GM21381 (cell line): ENCODE measurements around the gene OVOL1.

Source experiments
- ATAC-seq: cut with Tn5 transposase; IDR thresholded peaks from one replicate; pipeline ENCODE4 v1.9.1; 2021; ENCODE audit warnings: mild to moderate bottlenecking, moderate library complexity; ENCODE audit not compliant: unreplicated experiment

OVOL1 gene

GRCh38 chr11:65790902-65791650 is 4.2 kb downstream of the OVOL1 start:
- no peak for ATAC-seq

GRCh38 chr11:65791719-65792213 is 4.9 kb downstream of the OVOL1 start:
- no peak for ATAC-seq

DNA sequence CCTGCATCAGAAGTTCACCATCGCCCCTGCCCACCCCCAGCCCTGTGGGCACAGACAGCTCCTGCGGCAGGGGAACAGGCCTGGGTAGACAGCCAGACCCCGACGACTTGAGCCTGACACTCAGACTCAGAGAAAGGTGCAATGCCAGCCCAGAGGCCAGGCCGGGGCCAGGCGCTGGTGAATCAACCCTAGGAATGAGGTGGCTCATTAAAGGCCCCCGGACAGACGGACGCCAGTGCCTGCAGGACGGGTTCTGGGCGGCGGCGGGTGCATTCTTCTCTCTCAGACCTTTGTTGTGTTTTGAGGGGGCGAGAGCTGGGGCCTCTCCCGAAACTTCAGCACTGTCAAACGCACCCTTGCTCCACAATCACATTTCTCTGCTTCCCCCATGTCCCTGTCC is 5.6 kb downstream of the OVOL1 start:
- ATAC-seq = no peak

GRCh38 chr11:65793144-65793581 is 6.3 kb downstream of the OVOL1 start:
- no peak for ATAC-seq

DNA sequence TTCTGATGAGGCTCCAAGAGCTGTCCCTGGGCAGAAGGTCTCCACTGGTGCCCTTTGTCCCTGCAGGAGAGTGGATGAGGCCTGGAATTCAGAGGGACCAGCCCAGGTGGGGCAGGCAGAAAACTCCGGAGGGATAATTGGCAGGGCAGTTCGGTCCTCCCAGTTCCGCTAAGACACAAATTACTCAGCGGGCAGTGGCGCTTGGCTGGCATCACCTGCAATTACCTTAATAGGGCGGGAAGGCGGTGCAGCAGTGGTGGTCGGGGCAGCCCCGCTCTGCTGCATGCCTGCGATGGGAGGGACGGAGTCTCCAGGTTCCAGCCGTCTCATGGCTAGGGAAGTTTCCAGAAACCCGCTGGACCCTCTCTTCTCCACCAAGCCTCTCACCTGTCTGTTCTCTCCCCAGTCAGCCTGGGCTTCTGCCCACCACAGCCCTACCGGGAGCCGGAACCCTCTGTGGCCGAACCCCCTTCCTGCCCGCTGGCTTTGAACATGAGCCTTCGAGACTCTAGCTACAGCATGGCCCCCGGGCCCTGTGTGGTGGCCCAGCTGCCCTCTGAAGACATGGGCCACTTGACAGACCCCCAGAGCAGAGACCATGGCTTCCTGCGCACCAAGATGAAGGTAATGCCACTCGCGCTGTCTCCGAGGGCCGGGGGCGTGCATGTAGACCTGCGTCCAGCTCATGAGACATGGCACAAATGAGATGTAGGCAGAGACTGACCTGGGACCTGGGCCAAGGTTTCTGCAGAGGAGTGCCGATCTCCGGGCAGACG is 7.0 kb downstream of the OVOL1 start:
- no peak for ATAC-seq

DNA sequence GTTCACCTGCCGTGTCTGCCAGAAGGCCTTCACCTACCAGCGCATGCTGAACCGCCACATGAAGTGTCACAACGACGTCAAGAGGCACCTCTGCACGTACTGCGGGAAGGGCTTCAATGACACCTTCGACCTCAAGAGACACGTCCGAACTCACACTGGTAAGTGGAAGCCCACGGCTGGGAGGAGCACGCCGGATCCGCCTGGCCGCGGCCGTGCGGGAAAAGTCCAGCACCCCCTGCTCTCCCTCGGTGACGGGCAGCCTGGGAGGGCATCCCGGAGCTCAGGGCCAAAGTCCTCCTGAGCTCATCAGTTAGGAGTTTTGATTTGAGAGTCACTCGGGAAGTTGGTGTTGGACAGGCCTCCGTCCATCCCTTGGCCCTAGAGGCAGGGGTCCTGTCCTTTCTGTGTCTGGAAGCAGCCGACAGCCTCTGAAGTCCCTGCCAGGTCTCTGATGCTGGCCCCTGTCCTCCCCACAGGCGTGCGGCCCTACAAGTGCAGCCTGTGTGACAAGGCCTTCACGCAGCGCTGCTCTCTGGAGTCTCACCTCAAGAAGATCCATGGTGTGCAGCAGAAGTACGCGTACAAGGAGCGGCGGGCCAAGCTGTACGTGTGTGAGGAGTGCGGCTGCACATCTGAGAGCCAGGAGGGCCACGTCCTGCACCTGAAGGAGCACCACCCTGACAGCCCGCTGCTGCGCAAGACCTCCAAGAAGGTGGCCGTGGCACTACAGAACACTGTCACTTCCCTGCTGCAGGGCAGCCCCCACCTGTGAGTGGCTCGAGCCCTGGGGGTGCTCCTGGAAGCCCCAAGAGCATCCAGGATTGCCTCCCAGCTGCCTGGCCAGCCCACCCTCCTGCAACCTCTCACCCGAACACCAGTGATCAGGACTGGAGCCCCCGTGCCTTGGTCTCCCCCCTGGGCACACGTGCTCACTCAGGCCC is 8.0 kb downstream of the OVOL1 start:
- ATAC-seq = no peak

DNA sequence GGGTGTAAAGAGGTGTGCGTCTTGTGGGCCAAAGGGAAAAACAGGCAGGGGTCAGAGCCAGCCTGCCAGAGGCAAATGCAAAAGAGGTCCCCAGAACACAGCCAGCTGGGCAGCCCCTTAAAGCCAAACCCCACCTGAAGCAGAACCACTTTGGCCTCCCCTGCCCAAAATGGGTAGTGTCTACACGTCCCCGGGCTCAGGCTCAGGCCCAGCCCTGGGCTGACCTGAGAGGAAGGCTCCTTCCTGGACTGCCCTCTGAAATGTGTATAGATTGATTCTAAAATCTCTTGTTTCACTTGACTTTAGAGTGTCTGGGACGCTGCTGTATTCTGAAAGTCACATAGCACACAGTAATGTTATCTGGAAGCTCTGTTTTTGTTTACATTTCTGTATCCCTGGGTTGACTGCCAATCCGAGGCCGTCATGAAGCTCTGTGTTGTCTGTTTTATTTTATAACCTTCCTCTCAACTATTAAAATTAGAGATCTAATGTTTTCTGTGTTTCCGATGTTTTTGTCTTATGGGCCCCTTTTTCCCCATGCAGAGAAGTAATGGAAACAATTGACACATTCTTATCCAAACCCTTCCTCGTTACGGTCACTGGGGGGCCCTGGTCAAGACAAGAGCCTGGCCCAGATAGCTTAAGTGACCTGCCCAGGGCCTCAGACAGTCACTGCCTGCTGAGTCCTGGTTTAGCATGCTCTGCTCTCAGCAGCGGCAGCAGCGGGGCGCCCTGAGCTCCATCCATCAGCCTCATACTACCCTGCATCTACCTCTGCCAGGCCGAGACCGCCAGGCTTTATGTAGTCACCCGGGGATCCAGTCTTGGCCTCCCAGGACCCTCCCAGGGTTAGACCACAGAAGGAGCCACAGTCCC is 10.1 kb downstream of the OVOL1 start:
- ATAC-seq = no peak

GRCh38 chr11:65797711-65798110 is 10.8 kb downstream of the OVOL1 start:
- ATAC-seq = no peak

- ATAC-seq = no peak
Observed at GRCh38 chr11:65798882-65799281, 12.0 kb downstream of the OVOL1 start.

DNA sequence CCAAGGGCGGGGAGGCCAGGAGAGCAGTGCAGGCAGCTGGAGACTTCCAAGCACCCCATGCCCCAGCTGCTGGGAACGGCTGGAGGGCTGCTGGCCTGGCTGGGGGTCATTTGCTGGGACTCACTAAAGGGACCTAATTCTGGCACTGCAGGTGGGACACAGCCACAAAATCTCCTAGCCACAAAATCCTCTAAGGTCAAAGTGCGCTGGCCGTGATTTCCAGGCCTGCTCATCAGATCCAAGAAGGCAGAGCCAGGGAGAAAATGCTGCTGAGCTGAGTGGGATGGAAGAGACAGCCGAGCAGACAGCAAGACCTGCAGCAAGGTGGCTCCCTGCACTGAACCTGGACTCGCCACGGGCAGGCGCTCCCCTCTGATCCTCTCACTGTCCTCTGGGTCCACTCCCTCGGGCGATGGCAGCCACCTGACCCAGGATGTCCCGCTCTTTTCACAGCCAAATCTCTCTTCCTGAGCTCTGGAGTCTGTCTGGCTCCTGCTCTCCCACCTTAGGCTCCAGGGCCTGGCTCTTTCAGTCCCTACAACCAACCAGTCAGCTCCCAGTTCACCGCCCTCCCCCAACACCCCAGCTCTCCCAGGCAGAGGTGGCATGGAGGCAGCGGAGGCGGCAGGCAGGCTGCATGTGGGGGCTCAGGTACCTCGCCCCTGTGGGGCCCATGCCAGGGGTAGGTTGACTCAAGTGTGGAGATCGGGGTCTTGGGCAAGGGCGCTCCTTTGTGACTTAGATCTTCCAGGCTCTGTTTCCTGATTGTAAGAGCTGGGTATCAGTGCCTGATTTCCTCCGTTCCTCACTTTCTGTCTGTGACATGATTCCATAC is 14.5 kb downstream of the OVOL1 start:
- ATAC-seq = no peak

DNA sequence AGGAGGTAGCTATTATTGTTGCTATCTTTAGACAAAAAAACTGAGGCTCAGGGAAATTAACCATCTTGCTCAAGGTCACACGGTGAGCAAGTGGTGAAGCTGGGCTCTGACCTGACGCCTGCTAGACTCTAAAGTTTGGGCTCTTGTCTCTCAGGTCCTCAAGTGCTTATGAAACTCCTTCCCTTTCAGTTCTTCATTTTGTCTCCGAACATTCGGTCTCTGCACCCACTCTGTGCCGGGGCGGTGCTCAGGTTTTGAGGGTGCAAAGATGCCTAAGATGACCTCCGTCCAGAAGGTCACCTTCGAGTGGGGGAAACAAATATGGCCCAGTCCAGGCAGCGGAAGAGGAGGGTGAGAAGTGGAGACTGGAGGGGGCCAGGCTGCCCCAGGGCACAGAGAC is 16.0 kb downstream of the OVOL1 start:
- ATAC-seq = no peak

GRCh38 chr11:65803797-65804492 is 17.1 kb downstream of the OVOL1 start:
- no peak for ATAC-seq

GRCh38 chr11:65806979-65807378 is 20.1 kb downstream of the OVOL1 start:
- no peak for ATAC-seq

DNA sequence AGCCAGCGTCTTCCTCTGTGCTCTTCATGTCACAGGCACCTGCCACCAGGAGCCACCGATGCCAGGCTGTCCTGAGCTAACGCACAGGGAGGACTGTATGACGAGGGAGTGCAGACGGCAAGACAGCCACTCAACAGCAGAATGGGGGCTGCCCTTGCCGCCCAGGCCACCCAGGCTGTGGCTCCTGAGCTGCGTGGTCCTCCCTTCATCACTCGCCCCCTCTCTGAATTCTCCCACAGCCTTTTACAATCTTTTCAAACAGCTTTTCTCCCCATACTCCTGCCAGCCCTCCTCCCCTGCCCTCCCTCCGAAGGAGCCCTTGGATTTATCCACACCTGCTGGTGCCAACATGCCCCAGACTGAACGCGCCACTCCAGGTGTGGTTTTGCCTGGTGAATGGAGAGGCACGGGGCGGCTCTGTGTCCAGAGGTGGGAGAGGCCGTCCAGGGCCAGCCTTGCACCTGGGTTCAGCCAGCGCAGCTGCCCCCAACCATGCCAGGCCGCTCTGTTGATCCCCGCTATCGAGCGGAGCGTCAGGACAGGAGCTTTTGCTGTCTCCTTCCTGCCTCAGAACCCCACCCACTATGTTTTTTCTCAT is 22.0 kb downstream of the OVOL1 start:
- ATAC-seq = no peak

GRCh38 chr11:65809496-65809895 is 22.6 kb downstream of the OVOL1 start:
- no peak for ATAC-seq

DNA sequence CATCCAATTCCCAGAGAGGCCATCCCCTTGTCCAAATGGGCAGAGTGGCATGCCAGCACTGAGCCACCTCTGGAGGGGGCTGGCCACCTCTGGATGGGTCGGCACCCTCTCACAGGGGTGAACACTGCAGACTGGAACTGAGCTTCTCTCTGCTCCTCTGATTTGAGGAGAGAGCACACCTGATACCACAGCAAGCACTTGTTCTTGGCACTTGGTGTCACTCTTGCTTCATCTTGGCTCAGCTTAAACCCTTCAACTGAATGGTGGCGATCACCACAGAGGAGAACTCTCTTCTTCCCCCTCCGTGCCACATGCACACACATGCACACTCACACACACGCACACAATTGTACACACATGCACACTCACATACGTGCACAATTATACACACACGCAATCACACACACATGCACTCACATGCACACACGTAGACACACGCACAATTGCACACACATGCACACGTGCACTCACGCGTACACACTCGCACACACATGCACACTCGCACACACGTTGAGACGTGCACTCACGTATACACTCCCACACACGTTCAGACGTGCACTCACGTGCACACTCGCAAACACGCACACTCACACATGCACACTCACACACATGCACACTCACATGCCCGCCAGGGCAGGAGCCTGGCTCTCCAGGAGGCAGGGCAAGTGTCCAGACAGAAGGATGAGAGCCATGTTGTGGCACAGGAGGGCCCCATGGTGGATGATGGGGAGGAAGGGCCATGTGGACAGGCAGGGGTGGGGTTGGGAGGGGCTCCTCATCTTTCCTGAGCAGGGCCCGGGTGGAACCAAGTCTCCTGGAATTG is 23.4 kb downstream of the OVOL1 start:
- ATAC-seq = no peak

GRCh38 chr11:65811764-65812475 is 25.1 kb downstream of the OVOL1 start:
- ATAC-seq = no peak
